Glutamatergic neuron (in vitro differentiated cells): Measurements from ENCODE around the gene CLSTN3. TPM values are rescaled to one million over a fixed set of nuclear protein-coding genes. Genes with fewer than 3 reads are reported as not detected.
"Not testable (repeated sequence)": the region's sequence is repeated elsewhere in the genome, so short reads cannot be mapped to it uniquely, and the experiment has no call there.

Experiments
- DNase-seq: peaks from one replicate; pipeline ENCODE4 v3.0.0; 2022
- H3K27ac Mint-ChIP-seq: one replicate; pipeline ENCODE4 v1.8.0; 2020; ENCODE audit warnings: mild to moderate bottlenecking, mixed read lengths, inconsistent platforms; ENCODE audit not compliant: unreplicated experiment
- H3K27me3 Mint-ChIP-seq: one replicate; pipeline ENCODE4 v1.8.0; 2020; ENCODE audit warnings: mild to moderate bottlenecking, moderate library complexity, mixed read lengths, inconsistent platforms; ENCODE audit not compliant: unreplicated experiment
- H3K36me3 Mint-ChIP-seq: one replicate; pipeline ENCODE4 v1.8.0; 2020; ENCODE audit warnings: mild to moderate bottlenecking, mixed read lengths, inconsistent platforms; ENCODE audit not compliant: unreplicated experiment
- H3K4me1 Mint-ChIP-seq: one replicate; pipeline ENCODE4 v1.8.0; 2020; ENCODE audit warnings: mild to moderate bottlenecking, low read depth, mixed read lengths, inconsistent platforms; ENCODE audit not compliant: unreplicated experiment
- H3K4me3 Mint-ChIP-seq: one replicate; pipeline ENCODE4 v1.8.0; 2020; ENCODE audit warnings: mild to moderate bottlenecking, mixed read lengths, inconsistent platforms; ENCODE audit not compliant: unreplicated experiment
- H3K9me3 Mint-ChIP-seq: one replicate; pipeline ENCODE4 v1.8.0; 2020; ENCODE audit warnings: mild to moderate bottlenecking, moderate library complexity, mixed read lengths, inconsistent platforms; ENCODE audit not compliant: unreplicated experiment
- total RNA-seq: library from RNA; stranded (reverse); fragmentation: NEBNext Ultra II Directional; extraction: Animal tissue kit (Norgen Biotek cat#: 25700); gene quantifications from one replicate; pipeline ENCODE4 v1.2.1, GENCODE V29; 2021; ENCODE audit not compliant: unreplicated experiment
- TF ChIP-seq, protein P1 (sequence below): fragments of 200-600 bp; sonication (generic); IDR thresholded peaks from one replicate; pipeline ENCODE4 v1.5.0; 2021; ENCODE audit not compliant: partially characterized antibody, unreplicated experiment

CLSTN3 gene
- total RNA-seq, 1 donor from 2014 or later: 113 TPM

DNA sequence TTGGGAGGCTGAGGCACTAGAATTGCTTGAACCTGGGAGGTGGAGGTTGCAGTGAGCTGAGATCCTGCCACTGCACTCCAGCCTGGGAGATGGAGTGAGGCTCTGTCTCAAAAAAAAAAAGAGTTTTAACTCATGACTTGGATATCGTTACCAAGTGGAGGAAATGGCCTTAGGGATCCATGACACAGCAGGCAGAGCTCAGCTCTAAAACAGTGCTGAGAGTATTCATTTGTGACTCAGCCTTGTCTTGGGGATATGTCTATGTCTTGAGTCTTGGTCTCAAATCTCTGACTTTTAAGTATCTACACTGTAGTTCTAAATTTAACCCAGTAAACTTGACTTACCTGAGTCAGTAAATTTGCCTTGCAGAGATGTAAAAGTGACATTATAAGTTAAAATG lies 50.5 kb downstream of the CLSTN3 start:
- Mint-ChIP-seq H3K4me3 (no peak overlapping the region), H3K36me3 (no peaks in the 10 kb centered on the region), H3K27ac (no peak overlapping the region), H3K9me3 (no peaks in the 10 kb centered on the region), H3K4me1 (no peaks in the 10 kb centered on the region), H3K27me3 (no peaks in the 10 kb centered on the region)
- no peak for DNase-seq
- TF ChIP-seq, protein P1, sequence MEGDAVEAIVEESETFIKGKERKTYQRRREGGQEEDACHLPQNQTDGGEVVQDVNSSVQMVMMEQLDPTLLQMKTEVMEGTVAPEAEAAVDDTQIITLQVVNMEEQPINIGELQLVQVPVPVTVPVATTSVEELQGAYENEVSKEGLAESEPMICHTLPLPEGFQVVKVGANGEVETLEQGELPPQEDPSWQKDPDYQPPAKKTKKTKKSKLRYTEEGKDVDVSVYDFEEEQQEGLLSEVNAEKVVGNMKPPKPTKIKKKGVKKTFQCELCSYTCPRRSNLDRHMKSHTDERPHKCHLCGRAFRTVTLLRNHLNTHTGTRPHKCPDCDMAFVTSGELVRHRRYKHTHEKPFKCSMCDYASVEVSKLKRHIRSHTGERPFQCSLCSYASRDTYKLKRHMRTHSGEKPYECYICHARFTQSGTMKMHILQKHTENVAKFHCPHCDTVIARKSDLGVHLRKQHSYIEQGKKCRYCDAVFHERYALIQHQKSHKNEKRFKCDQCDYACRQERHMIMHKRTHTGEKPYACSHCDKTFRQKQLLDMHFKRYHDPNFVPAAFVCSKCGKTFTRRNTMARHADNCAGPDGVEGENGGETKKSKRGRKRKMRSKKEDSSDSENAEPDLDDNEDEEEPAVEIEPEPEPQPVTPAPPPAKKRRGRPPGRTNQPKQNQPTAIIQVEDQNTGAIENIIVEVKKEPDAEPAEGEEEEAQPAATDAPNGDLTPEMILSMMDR: no peak

DNA sequence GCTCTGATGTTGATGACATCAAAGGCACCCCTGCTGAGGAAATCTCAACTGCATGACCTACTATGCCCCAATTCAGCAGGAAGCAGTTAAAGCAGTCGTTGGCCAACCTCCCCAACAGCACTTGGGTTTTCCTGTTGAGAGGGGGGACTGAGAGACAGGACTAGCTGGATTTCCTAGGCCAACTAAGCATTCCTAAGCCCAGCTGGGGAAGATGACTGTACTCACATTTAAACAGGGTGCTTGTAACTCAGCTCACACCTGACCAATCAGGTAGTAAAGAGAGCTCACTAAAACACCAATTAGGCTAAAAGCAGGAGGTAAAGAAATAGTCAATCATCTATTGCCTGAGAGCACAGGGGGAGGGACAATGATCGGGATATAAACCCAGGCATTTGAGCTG lies 55.9 kb downstream of the CLSTN3 start:
- not testable (repeated sequence) for H3K9me3 Mint-ChIP-seq, H3K27me3 Mint-ChIP-seq, H3K27ac Mint-ChIP-seq, H3K36me3 Mint-ChIP-seq, H3K4me3 Mint-ChIP-seq, DNase-seq, H3K4me1 Mint-ChIP-seq

DNA sequence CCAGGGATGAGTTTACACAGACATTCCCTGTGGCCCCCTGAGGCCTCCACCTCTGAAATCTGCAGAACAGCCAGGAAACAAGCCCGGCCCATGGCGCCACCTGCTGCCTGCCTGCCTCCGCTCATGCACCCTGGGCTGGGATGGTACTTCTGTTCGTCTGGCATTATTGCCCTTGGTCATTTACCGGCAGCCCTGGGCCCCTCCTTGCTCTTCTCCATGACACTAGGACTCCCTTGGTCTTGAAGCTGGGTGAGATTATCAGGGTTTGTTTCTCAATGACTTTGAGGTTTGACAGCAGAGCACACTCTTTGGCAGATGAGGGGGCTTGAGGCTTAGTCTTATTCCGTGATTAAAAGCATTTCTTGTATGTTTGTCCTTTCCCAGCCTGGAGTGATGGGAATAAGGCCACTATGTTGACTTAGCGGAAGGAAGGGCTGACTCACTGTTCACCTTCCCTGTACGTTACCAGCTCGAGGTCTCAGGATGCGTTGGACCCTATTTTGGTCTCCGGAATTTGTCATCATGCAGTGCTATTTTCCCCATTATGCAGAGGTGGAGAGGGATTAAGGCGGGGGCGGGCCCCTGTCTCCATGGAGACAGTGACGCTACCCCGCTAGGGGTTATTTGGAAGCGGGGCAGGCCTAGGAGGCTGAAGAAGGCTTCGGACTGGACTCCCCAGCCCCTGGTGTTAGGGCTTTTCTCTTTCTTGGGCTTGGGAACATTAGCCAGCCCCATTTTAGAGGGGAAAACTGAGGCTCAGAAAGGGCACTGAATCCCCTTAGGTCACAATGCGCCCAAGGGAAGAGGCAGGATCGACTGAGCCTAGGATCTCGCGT lies 58.6 kb downstream of the CLSTN3 start:
- no peaks in the 10 kb centered on the region for H3K36me3 Mint-ChIP-seq
- peak overlapping the region; percentile 92 for H3K4me3 Mint-ChIP-seq
- TF ChIP-seq, protein P1: no peak
- peak; percentile 88 for DNase-seq
- H3K27me3 Mint-ChIP-seq: peaks cover 2% of the 10 kb centered on the region
- peaks cover 4% of the 10 kb centered on the region for H3K9me3 Mint-ChIP-seq
- peak overlapping the region; percentile 88 for H3K27ac Mint-ChIP-seq
- peaks cover 11% of the 10 kb centered on the region for H3K4me1 Mint-ChIP-seq

DNA sequence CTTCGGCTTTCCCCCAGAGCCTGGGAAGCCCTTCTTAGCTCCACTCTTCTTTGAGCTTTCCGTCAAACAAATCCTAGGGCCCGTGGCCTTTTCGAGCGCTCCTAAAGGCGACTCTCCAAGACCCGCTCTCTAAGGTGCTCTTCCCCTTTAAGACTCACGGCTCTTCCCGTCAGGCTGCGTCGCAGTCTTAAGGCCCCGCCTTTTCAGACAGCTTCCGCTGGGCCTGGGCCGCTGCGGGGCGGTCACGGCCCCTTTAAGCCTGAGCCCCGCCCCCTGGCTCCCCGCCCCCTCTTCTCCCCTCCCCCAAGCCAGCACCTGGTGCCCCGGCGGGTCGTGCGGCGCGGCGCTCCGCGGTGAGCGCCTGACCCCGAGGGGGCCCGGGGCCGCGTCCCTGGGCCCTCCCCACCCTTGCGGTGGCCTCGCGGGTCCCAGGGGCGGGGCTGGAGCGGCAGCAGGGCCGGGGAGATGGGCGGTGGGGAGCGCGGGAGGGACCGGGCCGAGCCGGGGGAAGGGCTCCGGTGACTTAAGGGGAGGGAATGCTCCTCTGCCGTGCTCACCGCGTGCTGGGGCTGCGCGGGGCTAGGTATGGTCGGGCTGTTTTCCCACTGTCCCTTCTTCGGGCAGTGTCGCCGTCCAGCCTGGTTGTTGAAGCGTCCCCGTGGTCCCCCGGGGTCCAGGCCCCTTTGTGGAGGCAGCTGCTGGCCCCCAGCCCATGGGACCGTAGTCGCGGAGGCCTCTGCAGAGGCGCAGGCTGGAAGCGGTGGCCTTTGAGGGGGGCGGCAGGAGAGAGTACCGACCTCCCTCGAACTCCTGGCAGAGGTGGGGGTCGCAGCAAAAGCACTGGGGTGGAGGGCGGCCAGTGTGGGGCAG lies 59.5 kb downstream of the CLSTN3 start, which contains the start of gene PEX5:
Gene PEX5, plus strand, starts transcription at position 289 of the 870 bp plus-strand sequence. CDS start 692 bp downstream, outside the sequence.
- peak within 1 kb of the TSS; percentile 92 for H3K4me3 Mint-ChIP-seq
- H3K4me1 Mint-ChIP-seq: peaks cover 11% of the 10 kb centered on the region
- H3K27me3 Mint-ChIP-seq: peaks cover 2% of the 10 kb centered on the region
- no peaks in the 10 kb centered on the region for H3K36me3 Mint-ChIP-seq
- H3K9me3 Mint-ChIP-seq: peaks cover 4% of the 10 kb centered on the region
- peak; percentile 90 for DNase-seq
- H3K27ac Mint-ChIP-seq: peak within 1 kb of the TSS; percentile 88
- TF ChIP-seq, protein P1: no peak

DNA sequence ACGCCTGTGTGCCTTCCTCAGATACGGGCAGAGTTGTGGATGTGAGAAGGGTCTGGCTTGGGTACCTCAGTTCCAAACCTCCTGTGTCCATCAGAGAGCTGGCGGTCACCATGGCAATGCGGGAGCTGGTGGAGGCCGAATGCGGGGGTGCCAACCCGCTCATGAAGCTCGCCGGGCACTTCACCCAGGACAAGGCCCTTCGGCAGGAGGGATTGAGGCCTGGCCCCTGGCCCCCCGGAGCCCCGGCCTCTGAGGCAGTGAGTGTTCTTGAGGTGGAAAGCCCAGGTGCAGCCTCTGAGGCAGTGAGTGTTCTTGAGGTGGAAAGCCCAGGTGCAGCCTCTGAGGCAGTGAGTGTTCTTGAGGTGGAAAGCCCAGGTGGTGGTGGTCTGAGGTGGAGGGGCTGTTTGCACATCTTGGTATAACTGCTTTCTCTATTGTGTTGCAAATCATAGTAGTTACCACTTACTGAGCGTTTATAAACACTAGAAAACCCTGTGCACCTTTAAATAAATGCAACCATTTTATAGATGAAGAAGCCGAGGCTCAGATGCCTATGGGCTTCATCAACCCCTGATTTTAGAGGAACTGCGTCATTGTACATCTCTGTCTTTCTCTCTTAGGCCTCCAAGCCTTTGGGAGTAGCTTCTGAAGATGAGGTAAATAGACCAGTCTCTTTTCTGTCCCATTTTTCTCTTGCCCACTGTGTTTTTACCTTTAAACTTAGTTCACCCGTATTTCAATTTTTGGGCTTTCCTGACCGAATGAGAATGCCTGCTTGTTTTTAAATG lies 60.3 kb downstream of the CLSTN3 start:
- no peak for DNase-seq
- peaks cover 11% of the 10 kb centered on the region for H3K4me1 Mint-ChIP-seq
- peak overlapping the region; percentile 84 for H3K27ac Mint-ChIP-seq

More for the DNA sequence above, 60.3 kb downstream of the CLSTN3 start:
- Mint-ChIP-seq H3K9me3 (peaks cover 4% of the 10 kb centered on the region), H3K27me3 (peaks cover 2% of the 10 kb centered on the region), H3K4me3 (peak overlapping the region; percentile 91), H3K36me3 (no peaks in the 10 kb centered on the region)
- TF ChIP-seq, protein P1: no peak
